IMR-90 (cell line): Measurements from ENCODE around the gene MRPL4.

ENCODE experiments used
- CEBPB ChIP-seq: IDR thresholded peaks from 2 replicates; pipeline ENCODE4 v1.6.1; 2012; ENCODE audit warnings: low read depth, low read length, improper control_type of control experiment
- POLR2A ChIP-seq: IDR thresholded peaks from 2 replicates; pipeline ENCODE4 v1.6.1; 2012; ENCODE audit warnings: mild to moderate bottlenecking, low read depth, low read length
- TF ChIP-seq, protein P1 (sequence below): conservative IDR thresholded peaks from 2 replicates; pipeline ENCODE4 v1.5.1; 2012; ENCODE audit warnings: mild to moderate bottlenecking, low read depth, low read length, improper control_type of control experiment

DNA sequence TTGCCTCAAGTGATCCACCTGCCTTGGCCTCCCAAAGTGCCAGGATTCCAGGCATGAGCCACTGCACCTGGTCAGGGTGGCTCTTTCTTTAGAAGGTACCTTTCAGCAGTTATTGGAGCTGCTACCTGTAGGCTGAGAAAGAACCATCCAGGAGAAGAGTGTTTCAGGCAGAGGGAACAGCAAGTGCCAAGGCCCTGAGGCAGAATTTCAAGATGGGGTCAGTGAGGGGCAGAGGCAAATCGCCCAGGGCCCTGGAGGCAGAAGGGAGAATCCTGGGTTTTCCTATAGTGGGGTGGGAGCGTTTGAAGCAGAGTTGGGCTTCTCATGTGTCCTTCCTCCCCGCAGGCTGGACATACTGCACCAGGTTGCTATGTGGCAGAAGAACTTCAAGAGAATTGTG, 2.2 kb downstream of the MRPL4 start:
- TF ChIP-seq, protein P1, sequence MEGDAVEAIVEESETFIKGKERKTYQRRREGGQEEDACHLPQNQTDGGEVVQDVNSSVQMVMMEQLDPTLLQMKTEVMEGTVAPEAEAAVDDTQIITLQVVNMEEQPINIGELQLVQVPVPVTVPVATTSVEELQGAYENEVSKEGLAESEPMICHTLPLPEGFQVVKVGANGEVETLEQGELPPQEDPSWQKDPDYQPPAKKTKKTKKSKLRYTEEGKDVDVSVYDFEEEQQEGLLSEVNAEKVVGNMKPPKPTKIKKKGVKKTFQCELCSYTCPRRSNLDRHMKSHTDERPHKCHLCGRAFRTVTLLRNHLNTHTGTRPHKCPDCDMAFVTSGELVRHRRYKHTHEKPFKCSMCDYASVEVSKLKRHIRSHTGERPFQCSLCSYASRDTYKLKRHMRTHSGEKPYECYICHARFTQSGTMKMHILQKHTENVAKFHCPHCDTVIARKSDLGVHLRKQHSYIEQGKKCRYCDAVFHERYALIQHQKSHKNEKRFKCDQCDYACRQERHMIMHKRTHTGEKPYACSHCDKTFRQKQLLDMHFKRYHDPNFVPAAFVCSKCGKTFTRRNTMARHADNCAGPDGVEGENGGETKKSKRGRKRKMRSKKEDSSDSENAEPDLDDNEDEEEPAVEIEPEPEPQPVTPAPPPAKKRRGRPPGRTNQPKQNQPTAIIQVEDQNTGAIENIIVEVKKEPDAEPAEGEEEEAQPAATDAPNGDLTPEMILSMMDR: no peak
- TF ChIP-seq CEBPB: no peak
- no peak for TF ChIP-seq POLR2A
